ENCODE results near the gene ELK4.

ELK4 gene, protein sequence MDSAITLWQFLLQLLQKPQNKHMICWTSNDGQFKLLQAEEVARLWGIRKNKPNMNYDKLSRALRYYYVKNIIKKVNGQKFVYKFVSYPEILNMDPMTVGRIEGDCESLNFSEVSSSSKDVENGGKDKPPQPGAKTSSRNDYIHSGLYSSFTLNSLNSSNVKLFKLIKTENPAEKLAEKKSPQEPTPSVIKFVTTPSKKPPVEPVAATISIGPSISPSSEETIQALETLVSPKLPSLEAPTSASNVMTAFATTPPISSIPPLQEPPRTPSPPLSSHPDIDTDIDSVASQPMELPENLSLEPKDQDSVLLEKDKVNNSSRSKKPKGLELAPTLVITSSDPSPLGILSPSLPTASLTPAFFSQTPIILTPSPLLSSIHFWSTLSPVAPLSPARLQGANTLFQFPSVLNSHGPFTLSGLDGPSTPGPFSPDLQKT

DNA sequence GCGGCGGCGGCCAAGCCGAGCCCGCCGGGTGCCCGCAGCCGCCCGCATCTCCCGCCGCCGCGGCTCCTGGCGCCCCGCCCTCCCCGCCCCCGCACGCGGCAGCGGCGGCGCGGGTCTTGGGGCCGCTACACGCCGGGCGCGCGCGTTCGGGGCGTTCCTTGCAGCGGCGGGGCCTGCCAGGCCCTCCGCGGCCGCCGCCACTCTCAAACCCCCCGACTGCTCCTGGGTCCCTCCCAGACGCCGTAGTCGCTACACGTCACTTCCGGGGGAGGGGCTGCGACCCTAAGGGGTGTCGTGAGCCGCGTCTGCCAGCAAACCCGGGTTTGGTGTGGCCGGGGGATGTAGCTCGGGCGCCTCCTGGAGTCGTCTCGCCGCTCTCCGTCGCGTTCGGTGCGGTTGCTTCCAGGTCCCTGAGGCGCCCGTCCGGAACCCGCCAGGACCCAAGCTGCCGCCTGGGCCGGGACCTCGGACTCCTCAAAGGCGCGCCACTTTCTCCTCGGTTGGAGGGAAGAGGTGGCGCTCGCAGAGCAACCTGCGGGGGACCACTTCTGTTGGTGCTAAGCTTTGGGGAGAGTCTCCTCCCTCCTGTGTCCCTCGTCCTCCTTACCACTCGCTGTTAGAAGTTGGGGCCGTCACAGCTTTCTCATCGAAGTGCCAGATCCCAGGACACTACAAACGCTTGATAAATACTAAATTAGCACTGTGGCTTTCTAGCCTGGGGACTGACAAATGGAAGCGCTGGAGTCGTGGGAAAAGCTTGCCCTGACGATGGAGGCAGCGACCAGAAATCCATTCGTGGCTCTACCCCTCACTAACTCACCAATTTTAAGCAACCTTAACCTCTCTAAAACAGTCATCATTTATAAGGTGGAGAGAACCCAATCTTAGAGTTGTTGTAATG is at the start of gene ELK4:
ELK4 (minus strand) TSS at position 244 of the 901 bp plus-strand sequence. CDS start 8,129 bp downstream, outside the sequence.
- ATAC-seq (replicated peaks; ENCODE audit: extremely low read depth, poor library complexity, severe bottlenecking) (peak; percentile 83), DNase-seq (ENCODE audit: low spot score in 2 of 2) (peak; percentile 99)
- Mint-ChIP-seq H3K27me3 (peaks cover 1% of the 10 kb centered on the region), H3K36me3 (ENCODE audit: insufficient read depth) (peaks cover 19% of the 10 kb centered on the region), H3K4me1 (peaks cover 37% of the 10 kb centered on the region), H3K9me3 (no peaks in the 10 kb centered on the region), H3K4me3 (peak within 1 kb of the TSS; percentile 87), H3K27ac (ENCODE audit: low read depth) (peak within 1 kb of the TSS; percentile 88)

DNA sequence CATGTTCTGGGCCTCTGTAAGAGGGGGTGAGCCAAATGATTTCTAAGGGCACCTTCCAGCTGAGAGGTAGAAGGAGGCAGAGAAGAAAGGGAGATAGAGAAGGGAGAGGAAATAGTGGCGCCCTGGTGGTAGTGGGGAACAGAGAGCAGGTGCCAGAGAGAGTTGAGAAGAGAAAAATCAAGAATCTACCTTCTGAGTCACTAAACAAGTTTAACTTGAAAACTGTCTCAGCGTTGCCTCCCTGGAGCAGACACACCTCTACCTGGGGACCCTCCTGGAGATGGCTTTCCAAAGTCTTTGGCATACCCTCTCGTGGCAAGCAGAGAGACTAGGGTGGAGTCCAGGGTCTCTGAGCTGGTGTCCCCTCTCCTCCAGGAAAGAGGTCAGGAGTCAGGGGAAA is 49.6 kb upstream of the ELK4 start:
- Mint-ChIP-seq H3K4me3 (peak overlapping the region; percentile 78), H3K27ac (ENCODE audit: low read depth) (no peak overlapping the region), H3K9me3 (no peaks in the 10 kb centered on the region)

DNA sequence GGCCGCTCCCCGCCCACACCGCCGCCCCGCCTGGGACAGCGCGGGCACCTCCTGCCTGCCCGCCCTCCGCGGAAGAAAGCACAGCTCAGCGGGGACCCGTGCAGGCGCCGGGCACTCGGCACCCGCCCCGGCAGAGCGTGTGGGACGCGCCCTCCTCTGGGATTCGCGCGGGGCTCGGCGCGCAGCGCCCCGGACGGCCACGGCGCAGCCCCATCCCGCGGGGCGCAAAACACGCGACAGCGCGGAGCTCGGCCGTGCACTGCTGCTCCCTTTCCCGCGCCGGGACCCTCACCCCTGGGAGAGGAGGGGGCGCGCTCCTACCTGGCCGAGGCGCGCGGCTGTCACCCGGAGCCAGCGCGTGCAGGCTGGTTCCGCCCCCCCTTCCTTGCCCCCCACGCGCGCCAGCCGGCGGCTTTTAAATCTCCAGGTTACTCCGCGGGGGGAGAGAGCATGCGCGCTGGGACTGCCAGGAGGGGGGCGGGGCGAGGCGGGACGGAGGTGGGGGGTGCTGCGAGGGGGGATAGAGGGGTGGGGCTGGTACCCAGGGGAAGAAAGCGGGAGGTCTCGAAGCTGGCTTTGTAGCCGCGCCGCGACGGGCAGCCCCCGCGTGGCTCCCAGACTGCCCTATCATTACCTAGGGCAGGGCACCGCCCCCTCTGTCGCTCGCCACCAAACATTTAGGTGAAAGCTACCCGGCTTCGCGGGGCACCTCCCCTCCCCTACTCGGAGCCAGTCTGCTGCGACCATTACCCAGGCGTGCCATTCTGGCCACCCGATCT is 48.5 kb upstream of the ELK4 start, which contains the start of gene SLC45A3:
SLC45A3 (minus strand) TSS at position 437 of the 779 bp plus-strand sequence. CDS start 15,853 bp downstream, outside the sequence.
- peaks cover 13% of the 10 kb centered on the region for H3K27me3 Mint-ChIP-seq
- H3K27ac Mint-ChIP-seq (ENCODE audit: low read depth) = no peak within 1 kb of the TSS
- ATAC-seq (replicated peaks; ENCODE audit: extremely low read depth, poor library complexity, severe bottlenecking) (peak; percentile 58), DNase-seq (ENCODE audit: low spot score in 2 of 2) (no peak)
- H3K9me3 Mint-ChIP-seq = no peaks in the 10 kb centered on the region
- H3K36me3 Mint-ChIP-seq (ENCODE audit: insufficient read depth) = peaks cover 2% of the 10 kb centered on the region
- H3K4me1 Mint-ChIP-seq = peaks cover 22% of the 10 kb centered on the region
- peak within 1 kb of the TSS; percentile 78 for H3K4me3 Mint-ChIP-seq

More for the DNA sequence above, 49.6 kb upstream of the ELK4 start:
- H3K4me1 Mint-ChIP-seq = peaks cover 22% of the 10 kb centered on the region
- peaks cover 13% of the 10 kb centered on the region for H3K27me3 Mint-ChIP-seq
- DNase-seq (ENCODE audit: low spot score in 2 of 2) (no peak), ATAC-seq (replicated peaks; ENCODE audit: extremely low read depth, poor library complexity, severe bottlenecking) (no peak)
- H3K36me3 Mint-ChIP-seq (ENCODE audit: insufficient read depth) = peaks cover 2% of the 10 kb centered on the region

DNA sequence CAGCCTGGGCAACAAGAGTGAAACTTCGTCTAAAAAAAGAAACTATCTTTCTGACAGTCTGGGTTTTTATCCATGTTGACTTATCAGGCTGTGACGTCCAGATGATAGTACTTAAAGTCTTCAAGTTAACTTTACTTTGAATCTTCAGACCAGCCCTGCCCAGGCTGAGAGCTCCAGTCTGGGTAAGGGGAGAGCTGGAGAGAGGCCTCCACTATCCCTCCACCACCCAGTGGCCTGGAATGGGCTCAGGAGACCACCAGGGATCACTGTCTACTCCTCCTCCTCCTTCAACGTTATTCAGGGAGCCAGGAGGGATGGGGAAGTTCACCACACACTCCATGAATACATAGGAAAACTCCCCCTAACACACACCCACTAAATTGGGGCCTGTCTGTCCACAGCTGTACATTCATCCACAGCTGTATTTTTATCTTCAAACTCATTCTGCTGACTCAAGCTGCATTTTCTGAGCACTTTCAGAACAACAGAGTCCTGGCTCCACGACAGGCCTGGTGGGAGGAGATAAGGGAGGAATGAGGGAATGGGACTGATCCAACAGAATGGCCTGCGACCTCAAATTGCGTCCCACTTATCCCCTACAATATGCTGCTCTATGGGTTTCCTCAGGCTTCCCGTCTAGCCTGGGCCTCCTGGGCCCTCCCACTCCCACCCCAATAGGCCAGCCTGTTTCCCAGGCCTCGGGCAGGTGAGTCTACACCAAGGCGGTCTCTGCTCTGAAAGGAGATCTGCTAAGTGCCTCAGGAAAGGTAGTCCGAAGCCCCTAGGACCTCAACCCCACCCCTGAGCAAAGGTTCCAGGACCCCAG is 46.7 kb upstream of the ELK4 start:
- H3K9me3 Mint-ChIP-seq = no peaks in the 10 kb centered on the region
- DNase-seq (ENCODE audit: low spot score in 2 of 2) (no peak), ATAC-seq (replicated peaks; ENCODE audit: extremely low read depth, poor library complexity, severe bottlenecking) (no peak)
- H3K4me1 Mint-ChIP-seq = peaks cover 22% of the 10 kb centered on the region
- peaks cover 2% of the 10 kb centered on the region for H3K36me3 Mint-ChIP-seq (ENCODE audit: insufficient read depth)
- peak overlapping the region; percentile 78 for H3K4me3 Mint-ChIP-seq
- peaks cover 13% of the 10 kb centered on the region for H3K27me3 Mint-ChIP-seq
- no peak overlapping the region for H3K27ac Mint-ChIP-seq (ENCODE audit: low read depth)

DNA sequence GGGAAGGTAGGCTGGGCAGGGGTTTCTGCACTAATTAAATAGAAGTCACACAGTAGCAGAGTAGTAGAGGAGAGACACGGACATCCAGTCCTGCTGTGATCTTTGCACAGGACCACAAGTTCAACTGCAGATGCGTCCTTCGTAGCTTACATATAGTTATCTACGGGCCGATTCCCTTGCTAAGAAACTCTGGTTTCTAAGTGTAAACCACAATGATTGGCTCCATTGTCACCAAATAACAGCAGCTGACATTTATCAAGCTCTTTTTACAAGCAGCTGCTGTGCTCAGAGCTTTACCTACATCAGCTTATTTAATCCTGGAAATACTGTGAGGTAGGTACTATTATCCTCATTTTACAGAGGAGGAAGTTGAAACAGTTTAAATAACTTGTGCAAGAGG is 45.4 kb upstream of the ELK4 start:
- Mint-ChIP-seq H3K4me3 (no peak overlapping the region), H3K4me1 (peaks cover 22% of the 10 kb centered on the region)
- no peak for ATAC-seq (replicated peaks; ENCODE audit: extremely low read depth, poor library complexity, severe bottlenecking)

DNA sequence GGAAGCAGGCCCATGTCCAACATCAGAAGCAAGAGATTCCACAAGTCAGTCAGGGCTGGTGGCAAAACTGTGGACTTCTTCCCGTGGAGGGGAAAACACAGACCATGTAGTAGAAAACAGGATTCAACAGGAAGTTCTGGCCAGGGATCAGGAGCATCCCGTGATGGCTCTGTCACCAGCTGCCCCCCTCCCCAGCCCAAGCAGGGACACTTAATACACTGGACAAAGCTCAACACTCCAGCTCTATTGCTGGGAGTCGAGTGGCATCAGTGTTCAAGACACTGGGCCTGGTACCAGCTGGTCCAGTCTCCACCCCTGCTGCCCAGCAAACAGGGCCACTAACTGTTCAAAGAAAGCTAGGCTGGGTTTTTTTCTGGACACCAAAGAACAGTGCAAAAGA is 44.8 kb upstream of the ELK4 start:
- Mint-ChIP-seq H3K9me3 (no peaks in the 10 kb centered on the region), H3K36me3 (ENCODE audit: insufficient read depth) (peaks cover 2% of the 10 kb centered on the region), H3K4me3 (no peak overlapping the region), H3K27me3 (peaks cover 19% of the 10 kb centered on the region), H3K4me1 (peaks cover 27% of the 10 kb centered on the region), H3K27ac (ENCODE audit: low read depth) (no peak overlapping the region)
- DNase-seq (ENCODE audit: low spot score in 2 of 2) (no peak), ATAC-seq (replicated peaks; ENCODE audit: extremely low read depth, poor library complexity, severe bottlenecking) (no peak)

More for the DNA sequence above, 45.4 kb upstream of the ELK4 start:
- Mint-ChIP-seq H3K36me3 (ENCODE audit: insufficient read depth) (peaks cover 2% of the 10 kb centered on the region), H3K27ac (ENCODE audit: low read depth) (no peak overlapping the region), H3K9me3 (no peaks in the 10 kb centered on the region), H3K27me3 (peaks cover 14% of the 10 kb centered on the region)
- no peak for DNase-seq (ENCODE audit: low spot score in 2 of 2)

DNA sequence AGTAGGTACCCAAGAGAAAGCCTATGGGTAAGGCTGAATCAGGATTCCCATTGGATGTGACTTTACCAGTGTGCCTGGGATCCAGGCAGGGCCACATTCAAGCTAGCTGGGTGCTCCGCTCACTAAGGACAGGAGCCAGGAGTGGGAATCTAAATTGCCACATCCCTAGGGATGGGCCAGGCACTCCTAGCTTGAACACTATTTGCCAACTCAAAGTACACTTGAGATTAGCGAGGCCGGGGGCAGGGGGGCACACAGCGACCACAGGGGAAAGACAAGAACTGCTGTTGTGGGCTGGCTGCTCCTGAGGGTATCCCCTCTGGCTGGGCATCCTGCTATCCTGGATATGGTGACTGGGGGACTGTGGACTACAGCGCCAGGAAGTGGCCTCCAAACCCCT is 44.2 kb upstream of the ELK4 start:
- Mint-ChIP-seq H3K9me3 (no peaks in the 10 kb centered on the region), H3K36me3 (ENCODE audit: insufficient read depth) (peaks cover 3% of the 10 kb centered on the region), H3K4me3 (no peak overlapping the region), H3K4me1 (peaks cover 28% of the 10 kb centered on the region), H3K27ac (ENCODE audit: low read depth) (no peak overlapping the region), H3K27me3 (peaks cover 19% of the 10 kb centered on the region)
- ATAC-seq (replicated peaks; ENCODE audit: extremely low read depth, poor library complexity, severe bottlenecking) (no peak), DNase-seq (ENCODE audit: low spot score in 2 of 2) (no peak)

DNA sequence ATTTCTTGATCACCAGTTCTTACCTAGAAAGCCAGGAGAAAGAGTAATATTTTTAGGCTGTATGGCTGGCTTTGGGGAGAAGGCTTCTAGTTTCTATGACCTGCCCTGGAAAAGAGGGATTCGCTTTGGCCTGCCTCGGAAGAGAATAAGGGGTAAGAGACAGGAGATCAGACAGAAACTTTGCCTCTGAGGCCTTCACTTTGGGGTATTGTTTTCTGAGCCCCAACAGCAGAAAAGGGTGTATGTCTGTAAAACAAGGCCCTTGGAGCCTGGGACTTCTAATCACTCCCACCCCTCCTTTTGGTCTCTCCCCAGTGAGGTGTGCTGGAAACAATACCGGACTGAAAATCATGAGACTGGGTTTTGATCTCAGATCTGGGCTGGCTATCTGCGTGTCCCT is 43.4 kb upstream of the ELK4 start:
- Mint-ChIP-seq H3K4me3 (no peak overlapping the region), H3K4me1 (peaks cover 23% of the 10 kb centered on the region), H3K36me3 (ENCODE audit: insufficient read depth) (peaks cover 3% of the 10 kb centered on the region), H3K9me3 (no peaks in the 10 kb centered on the region), H3K27ac (ENCODE audit: low read depth) (no peak overlapping the region), H3K27me3 (peaks cover 18% of the 10 kb centered on the region)
- DNase-seq (ENCODE audit: low spot score in 2 of 2) (no peak), ATAC-seq (replicated peaks; ENCODE audit: extremely low read depth, poor library complexity, severe bottlenecking) (no peak)

DNA sequence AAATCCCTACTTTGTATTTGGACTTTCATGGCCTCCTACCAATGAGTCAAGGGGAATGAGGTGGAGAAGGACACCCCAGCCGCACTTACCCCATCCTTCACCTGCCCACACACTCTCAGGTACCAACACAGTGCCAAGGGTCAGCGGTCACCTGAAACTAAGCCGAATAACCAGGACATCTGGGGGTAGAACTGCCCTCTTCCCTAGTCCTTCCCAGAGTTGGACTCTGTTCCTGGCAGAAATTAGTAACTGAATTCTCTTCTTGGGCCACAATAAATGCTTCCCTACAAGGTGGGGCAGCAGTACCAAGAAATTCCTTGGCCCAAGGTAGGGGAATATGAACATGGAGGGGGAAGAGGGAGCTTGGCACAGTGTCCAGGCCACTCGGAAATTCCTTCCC is 41.2 kb upstream of the ELK4 start:
- DNase-seq (ENCODE audit: low spot score in 2 of 2) = no peak
- Mint-ChIP-seq H3K4me3 (no peak overlapping the region), H3K4me1 (peaks cover 14% of the 10 kb centered on the region), H3K36me3 (ENCODE audit: insufficient read depth) (peaks cover 2% of the 10 kb centered on the region), H3K27ac (ENCODE audit: low read depth) (no peak overlapping the region), H3K27me3 (peaks cover 41% of the 10 kb centered on the region), H3K9me3 (no peaks in the 10 kb centered on the region)
- ATAC-seq (replicated peaks; ENCODE audit: extremely low read depth, poor library complexity, severe bottlenecking) = no peak

DNA sequence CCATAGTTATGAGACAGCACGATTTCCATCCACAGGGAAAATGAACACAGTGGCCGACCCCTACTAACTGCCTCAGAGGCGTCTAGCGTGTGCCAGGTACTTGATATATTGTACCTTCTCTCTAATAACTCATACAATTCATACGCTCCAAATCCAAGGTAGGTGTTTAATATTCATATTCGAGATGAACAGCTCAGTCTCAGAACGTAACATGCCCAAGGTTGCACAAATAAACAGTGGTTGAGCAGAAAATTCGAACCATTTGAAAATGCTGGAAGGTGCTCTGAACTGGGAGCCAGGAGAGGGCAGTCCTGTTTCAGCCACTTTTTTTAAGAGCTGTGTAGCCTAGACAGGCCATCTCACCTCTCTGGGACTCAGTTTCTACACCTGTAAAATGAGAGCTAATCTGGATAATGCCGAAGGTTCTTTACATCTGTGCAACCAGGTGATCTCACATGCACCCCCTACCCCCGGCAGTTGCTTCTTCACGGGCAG is 40.6 kb upstream of the ELK4 start:
- peaks cover 2% of the 10 kb centered on the region for H3K36me3 Mint-ChIP-seq (ENCODE audit: insufficient read depth)
- no peak for DNase-seq (ENCODE audit: low spot score in 2 of 2)
- no peak overlapping the region for H3K27ac Mint-ChIP-seq (ENCODE audit: low read depth)
- H3K9me3 Mint-ChIP-seq = no peaks in the 10 kb centered on the region
- H3K4me3 Mint-ChIP-seq = no peak overlapping the region
- H3K27me3 Mint-ChIP-seq = peaks cover 45% of the 10 kb centered on the region
- no peak for ATAC-seq (replicated peaks; ENCODE audit: extremely low read depth, poor library complexity, severe bottlenecking)
- H3K4me1 Mint-ChIP-seq = peaks cover 14% of the 10 kb centered on the region

DNA sequence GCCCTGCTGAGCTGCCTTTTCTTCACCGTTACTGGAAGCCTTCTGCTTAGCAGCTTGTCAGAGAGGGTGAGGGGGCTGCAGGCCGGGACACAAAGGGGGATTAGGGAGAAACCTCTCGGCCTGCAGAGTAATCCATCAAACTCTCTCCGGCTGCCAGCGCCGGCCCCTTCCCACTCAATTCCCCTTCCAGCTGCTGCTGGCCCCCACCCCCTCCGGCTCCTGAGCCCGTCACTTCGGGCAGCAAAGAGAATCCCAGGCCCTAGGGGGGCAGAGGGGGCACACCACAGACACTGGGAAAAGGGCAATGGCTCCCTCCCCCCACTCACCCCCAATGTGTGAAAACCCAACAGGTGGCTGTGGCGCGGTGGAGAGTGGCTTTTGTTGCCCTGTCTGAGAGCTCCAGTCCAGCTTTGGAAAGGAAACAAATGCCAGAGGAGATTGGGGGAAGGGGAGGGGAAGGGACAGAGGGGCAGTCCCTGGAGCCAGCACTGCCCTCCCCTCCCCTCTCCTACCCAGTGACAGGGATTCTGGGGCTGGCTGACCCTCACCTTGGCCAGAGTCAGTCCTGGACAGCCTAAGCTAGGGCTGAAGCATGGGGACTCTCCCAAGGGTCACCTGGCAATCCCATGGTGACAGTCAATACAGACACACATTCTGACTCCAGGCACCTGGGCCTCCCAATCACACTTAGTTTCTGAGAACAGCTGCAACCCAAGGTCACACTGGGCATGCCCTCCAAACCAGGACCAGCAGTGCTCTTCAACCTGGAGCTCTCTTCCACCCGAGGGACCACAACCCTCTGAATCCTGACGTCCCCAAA is 39.0 kb upstream of the ELK4 start:
- no peak overlapping the region for H3K27ac Mint-ChIP-seq (ENCODE audit: low read depth)
- ATAC-seq (replicated peaks; ENCODE audit: extremely low read depth, poor library complexity, severe bottlenecking) (no peak), DNase-seq (ENCODE audit: low spot score in 2 of 2) (no peak)
- no peaks in the 10 kb centered on the region for H3K9me3 Mint-ChIP-seq
- peaks cover 8% of the 10 kb centered on the region for H3K4me1 Mint-ChIP-seq
- peaks cover 45% of the 10 kb centered on the region for H3K27me3 Mint-ChIP-seq
- H3K36me3 Mint-ChIP-seq (ENCODE audit: insufficient read depth) = peaks cover 2% of the 10 kb centered on the region
- H3K4me3 Mint-ChIP-seq = no peak overlapping the region

All from central memory CD8-positive, alpha-beta T cell (primary cell).